Activated CD8-positive, alpha-beta memory T cell treated with anti-CD3 and anti-CD28 coated beads for 24 hours (primary cell): ENCODE measurements around the gene MIB1.

ENCODE experiments used
- DNase-seq: peaks from one replicate; pipeline ENCODE4 v3.0.0-alpha.2; 2020

Gene MIB1

GRCh38 chr18:21897811-21898210, 157.2 kb downstream of the MIB1 start:
- DNase-seq = no peak

- no peak for DNase-seq
Observed at GRCh38 chr18:21900605-21901352, 160.2 kb downstream of the MIB1 start.

- DNase-seq = no peak
Observed at GRCh38 chr18:21901423-21901945, 160.9 kb downstream of the MIB1 start.

GRCh38 chr18:21903709-21904108, 163.1 kb downstream of the MIB1 start:
- DNase-seq = no peak

GRCh38 chr18:21904856-21905255, 164.3 kb downstream of the MIB1 start:
- DNase-seq = no peak

- no peak for DNase-seq
Observed at GRCh38 chr18:21907451-21907850, 166.9 kb downstream of the MIB1 start.

GRCh38 chr18:21908711-21909110, 168.1 kb downstream of the MIB1 start:
- DNase-seq = no peak

- no peak for DNase-seq
Observed at GRCh38 chr18:21910906-21911305, 170.3 kb downstream of the MIB1 start.

GRCh38 chr18:21911551-21911950, 171.0 kb downstream of the MIB1 start:
- no peak for DNase-seq

GRCh38 chr18:21912339-21913239, 172.0 kb downstream of the MIB1 start:
- DNase-seq = no peak

GRCh38 chr18:21914739-21915319, 174.2 kb downstream of the MIB1 start:
- no peak for DNase-seq

- no peak for DNase-seq
Observed at GRCh38 chr18:21915546-21915945, 175.0 kb downstream of the MIB1 start.

- DNase-seq = no peak
Observed at GRCh38 chr18:21916594-21916993, 176.0 kb downstream of the MIB1 start.

GRCh38 chr18:21918693-21919092, 178.1 kb downstream of the MIB1 start:
- DNase-seq = no peak
